OCI-LY3 (cell line): Measurements from ENCODE around the gene DNMBP.

Source experiments
- CTCF ChIP-seq: fragments of 200-600, 300-600 bp; sonication (generic); IDR thresholded peaks from 2 replicates; pipeline ENCODE4 v1.5.1; 2014; ENCODE audit warnings: antibody characterized with exemption, low read length, low read depth
- EZH2phosphoT487 ChIP-seq: fragments of 200-600 bp; shearing (Covaris generic); IDR thresholded peaks from 2 replicates; pipeline ENCODE4 v1.6.1; 2018; ENCODE audit warnings: antibody characterized with exemption, mixed run types, low read depth

GRCh38 chr10:100007231-100008141, 2.3 kb downstream of the DNMBP start:
- no peak for TF ChIP-seq CTCF
- TF ChIP-seq EZH2phosphoT487: no peak
